HFF-Myc (cell line): Measurements from ENCODE around the gene ADH1B.

Source experiments
- DNase-seq: peaks from one replicate; pipeline ENCODE4 v3.0.0-alpha.2; 2011; ENCODE audit warnings: low read depth; ENCODE audit errors: extremely low read depth
- H3K4me3 ChIP-seq: replicated peaks from 2 replicates; pipeline ENCODE4 v1.5.1; 2011; ENCODE audit warnings: low read depth, mild to moderate bottlenecking, control low read depth, low read length
- CTCF ChIP-seq: IDR thresholded peaks from 2 replicates; pipeline ENCODE4 v1.5.1; 2012; ENCODE audit warnings: mild to moderate bottlenecking, low read depth, low read length, control low read depth; ENCODE audit errors: missing control alignments

The ADH1B gene

GRCh38 chr4:99301376-99302164, 19.6 kb downstream of the ADH1B start:
- H3K4me3 ChIP-seq, result no peak overlapping the region
- no peak for TF ChIP-seq CTCF
- no peak for DNase-seq

DNA sequence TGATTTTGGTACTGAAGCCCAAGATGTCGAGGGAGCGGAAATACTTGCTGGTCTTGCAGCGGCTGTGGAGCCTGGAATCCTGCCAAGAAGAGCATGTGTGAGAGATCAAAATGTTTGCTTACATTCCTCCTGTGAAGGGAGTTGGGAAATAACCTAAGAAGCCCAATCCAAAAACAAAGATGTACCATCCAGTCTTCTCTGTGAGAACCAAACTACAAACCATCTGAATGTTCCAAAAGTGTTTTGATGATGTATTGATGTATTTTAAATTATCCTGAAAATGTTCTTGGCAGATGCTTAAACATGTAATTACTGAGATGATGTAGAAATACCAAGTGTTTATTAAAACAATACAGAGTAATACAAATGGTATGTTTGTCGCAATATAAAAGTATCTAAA, 20.3 kb downstream of the ADH1B start:
- DNase-seq, result peak; percentile 91
- no peak overlapping the region for H3K4me3 ChIP-seq
- TF ChIP-seq CTCF, result no peak

- no peak overlapping the region for H3K4me3 ChIP-seq
- no peak for TF ChIP-seq CTCF
- no peak for DNase-seq
These were observed 27.8 kb downstream of the ADH1B start for GRCh38 chr4:99293357-99293756.

DNA sequence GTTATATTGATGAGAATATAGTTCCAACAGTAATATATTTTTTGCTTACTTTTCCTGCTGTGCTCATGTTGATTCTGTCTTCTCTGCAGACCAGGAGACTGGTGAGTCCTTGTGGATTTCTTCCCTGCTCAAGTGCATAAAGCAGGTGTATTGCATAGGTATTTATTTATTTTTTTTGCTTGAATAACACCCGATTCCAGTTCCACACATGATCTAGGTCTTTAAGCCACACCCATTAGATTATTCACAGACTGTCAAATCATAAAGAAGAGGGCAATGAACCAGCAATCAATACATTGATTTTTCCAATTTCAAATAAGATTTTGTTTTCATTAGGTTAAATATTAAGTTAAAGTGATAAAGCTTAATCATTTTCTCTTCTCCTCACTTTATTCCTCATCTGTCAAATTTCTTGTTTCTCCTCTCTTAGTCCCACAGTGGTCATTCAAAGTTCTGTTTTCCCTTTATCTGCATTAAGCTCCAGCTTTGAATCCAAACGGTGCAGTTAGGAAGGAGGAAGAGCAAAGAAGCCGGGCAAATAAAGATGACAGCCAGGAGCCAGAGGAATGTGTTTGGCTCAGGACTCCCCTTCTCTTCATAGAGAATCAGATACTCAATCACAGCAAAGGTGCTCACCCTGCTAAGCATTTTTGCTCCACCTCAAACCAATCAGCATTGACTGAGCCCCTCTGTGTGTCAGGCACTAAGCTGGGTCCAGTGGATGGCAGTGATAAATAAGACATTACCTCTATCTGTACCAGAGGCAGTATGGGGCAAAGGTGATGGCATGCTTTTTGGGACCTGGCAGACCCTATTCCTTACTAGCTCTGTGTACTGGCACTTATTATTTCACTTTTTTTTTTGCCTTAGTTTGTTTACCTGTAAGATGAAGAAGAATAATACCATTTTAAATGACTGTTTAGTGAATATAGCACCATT, 30.1 kb downstream of the ADH1B start, which contains the start of gene ADH1A:
Gene ADH1A (minus strand): TSS at position 138 of the 939 bp plus-strand sequence. CDS start 71 bp downstream, at position 67.
- DNase-seq, result no peak
- H3K4me3 ChIP-seq, result no peak within 1 kb of the TSS
- no peak for TF ChIP-seq CTCF

DNA sequence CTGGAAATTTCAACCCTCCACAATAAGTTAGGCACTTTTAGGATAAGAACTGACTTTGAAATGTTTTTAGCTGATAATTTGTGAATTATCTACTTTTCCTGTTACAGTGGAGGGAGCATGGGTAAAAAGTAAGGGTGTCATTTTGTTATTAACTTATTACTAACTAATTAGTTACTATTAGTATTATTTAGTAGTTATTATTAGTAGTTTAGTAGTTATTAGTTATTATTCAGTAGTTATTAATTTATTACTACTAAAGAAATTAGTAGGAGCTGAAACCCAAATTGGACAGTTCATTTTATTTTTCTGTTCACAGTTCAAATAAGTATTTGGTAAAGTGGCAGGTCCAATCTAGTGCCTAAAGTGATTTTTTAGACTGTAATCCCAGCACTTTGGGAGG, 35.8 kb downstream of the ADH1B start:
- DNase-seq, result no peak
- TF ChIP-seq CTCF, result no peak

DNA sequence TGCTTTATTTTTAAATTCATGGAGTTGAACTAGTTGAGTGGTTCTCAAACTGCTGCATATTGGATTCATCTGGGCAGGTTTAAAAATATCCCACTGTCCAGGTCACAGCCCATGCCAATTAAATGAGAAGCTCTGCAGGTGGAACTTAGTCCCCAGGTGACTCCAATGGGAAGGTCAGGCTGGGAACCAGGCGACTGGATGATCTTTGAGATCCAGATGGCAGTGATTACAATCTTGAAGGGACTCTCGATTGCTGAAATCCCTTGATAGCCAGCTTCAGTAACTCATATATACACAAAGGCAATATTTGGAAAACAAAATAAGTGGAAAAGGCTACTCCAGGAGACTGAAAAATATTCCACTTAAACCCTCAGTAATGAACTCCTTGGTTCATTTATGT, 38.5 kb downstream of the ADH1B start:
- TF ChIP-seq CTCF, result no peak
- no peak overlapping the region for H3K4me3 ChIP-seq
- DNase-seq, result no peak

More for the DNA sequence above, 35.8 kb downstream of the ADH1B start:
- no peak overlapping the region for H3K4me3 ChIP-seq
